Left forelimb (tissue), 1 donor: ENCODE data around the gene CLCN2.

Experiments
- DNase-seq: peaks from one replicate; pipeline ENCODE4 v3.0.0-alpha.2; 2018; ENCODE audit warnings: low spot score

The CLCN2 gene

GRCh38 chr3:184361532-184361931 lies at the start of gene CLCN2, which contains the start of gene POLR2H:
Gene CLCN2, minus strand, starts transcription at chr3:184361605. Its CDS starts 126 bp downstream, at chr3:184361479.
Gene POLR2H, plus strand, starts transcription at chr3:184361710. Its CDS starts 1,783 bp downstream, at chr3:184363493.
- DNase-seq, result peak; percentile 80

- DNase-seq, result no peak
These were observed 48.6 kb upstream of the CLCN2 start for GRCh38 chr3:184409946-184410500.

GRCh38 chr3:184409331-184409926 lies 48.0 kb upstream of the CLCN2 start:
- peak; percentile 47 for DNase-seq

GRCh38 chr3:184405075-184406030 lies 43.9 kb upstream of the CLCN2 start:
- DNase-seq, result no peak

GRCh38 chr3:184399410-184399809 lies 38.0 kb upstream of the CLCN2 start:
- no peak for DNase-seq

- no peak for DNase-seq
These were observed 33.9 kb upstream of the CLCN2 start for GRCh38 chr3:184395320-184395660.

GRCh38 chr3:184391266-184391665 lies 29.9 kb upstream of the CLCN2 start:
- DNase-seq, result no peak

GRCh38 chr3:184389935-184390528 lies 28.6 kb upstream of the CLCN2 start:
- no peak for DNase-seq

- DNase-seq, result no peak
These were observed 28.0 kb upstream of the CLCN2 start for GRCh38 chr3:184389384-184389783.

- DNase-seq, result no peak
These were observed 27.5 kb upstream of the CLCN2 start for GRCh38 chr3:184388936-184389230.

GRCh38 chr3:184388164-184388935 lies 26.9 kb upstream of the CLCN2 start:
- DNase-seq, result no peak

GRCh38 chr3:184387174-184387714 lies 25.8 kb upstream of the CLCN2 start:
- DNase-seq, result no peak

GRCh38 chr3:184386047-184386806 lies 24.8 kb upstream of the CLCN2 start:
- DNase-seq, result no peak

GRCh38 chr3:184384856-184385422 lies 23.5 kb upstream of the CLCN2 start:
- no peak for DNase-seq

- DNase-seq, result no peak
These were observed 22.9 kb upstream of the CLCN2 start for GRCh38 chr3:184384342-184384741.

- DNase-seq, result no peak
These were observed 21.8 kb upstream of the CLCN2 start for GRCh38 chr3:184383033-184383740.

- DNase-seq, result no peak
These were observed 21.1 kb upstream of the CLCN2 start for GRCh38 chr3:184382326-184383032.

- no peak for DNase-seq
These were observed 20.1 kb upstream of the CLCN2 start for GRCh38 chr3:184381261-184382224.
